Left ventricle myocardium inferior (tissue), 1 donor: ENCODE measurements around the gene PGBD2. TPM values are rescaled to one million over a fixed set of nuclear protein-coding genes. Genes with fewer than 3 reads are reported as not detected.
"Not testable (repeated sequence)": the region's sequence is repeated elsewhere in the genome, so short reads cannot be mapped to it uniquely, and the experiment has no call there.

Source experiments
- DNase-seq: peaks from one replicate; pipeline ENCODE4 v3.0.0-alpha.2; 2020
- H3K27ac ChIP-seq: fragments of 200-600 bp; replicated peaks from 2 replicates; pipeline ENCODE4 v1.8.0; 2021
- H3K27me3 ChIP-seq: fragments of 200-600 bp; 2 replicates; pipeline ENCODE4 v1.8.0; 2021; ENCODE audit warnings: low read depth
- H3K36me3 ChIP-seq: fragments of 200-600 bp; 2 replicates; pipeline ENCODE4 v1.8.0; 2021
- H3K4me1 ChIP-seq: fragments of 200-600 bp; 2 replicates; pipeline ENCODE4 v1.8.0; 2021
- H3K4me3 ChIP-seq: fragments of 200-600 bp; 2 replicates; pipeline ENCODE4 v1.8.0; 2021; ENCODE audit warnings: mild to moderate bottlenecking, moderate library complexity
- H3K9me3 ChIP-seq: fragments of 200-600 bp; replicated peaks from 2 replicates; pipeline ENCODE4 v1.8.0; 2021
- intact Hi-C: fragments of 100-400 bp; cut with micrococcal nuclease; formaldehyde crosslinking; loops from one replicate; pipeline ENCODE4 v1.11.0; 2022
- total RNA-seq: library from RNA; stranded (reverse); fragmentation: NEBNext Ultra II Directional; extraction: Animal tissue kit (Norgen Biotek cat#: 25700); gene quantifications from one replicate; pipeline ENCODE4 v1.2.1, GENCODE V29; 2021
- TF ChIP-seq, protein P1 (sequence below): fragments of 200-600 bp; IDR thresholded peaks from 2 replicates; pipeline ENCODE4 v1.8.0; 2021; ENCODE audit warnings: antibody characterized with exemption, mild to moderate bottlenecking, borderline replicate concordance
- donor health status: DM: no; HTN: yes; CAD: no; lungs with severe emphysema.

PGBD2 gene
- total RNA-seq, 1 donor from 2014 or later = 3.9 TPM

DNA sequence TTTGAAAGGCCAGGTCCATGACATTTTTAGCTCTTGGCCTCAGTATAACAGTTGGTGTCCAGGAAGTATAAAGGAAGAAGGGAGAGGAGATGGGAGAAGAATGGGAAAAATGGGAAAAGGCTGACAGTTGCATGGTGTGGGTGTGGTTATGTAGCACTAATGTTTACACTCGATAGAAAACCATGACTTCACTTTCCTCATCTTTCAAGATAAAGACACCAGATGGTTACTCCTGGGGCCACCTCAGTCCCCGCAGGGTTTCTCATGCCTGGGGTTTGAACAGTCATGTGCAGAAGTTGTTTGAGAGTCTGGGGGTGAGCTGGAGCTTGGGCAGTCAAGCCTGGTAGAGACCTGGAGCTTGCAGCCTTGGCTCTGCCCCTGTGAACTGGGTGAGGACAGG lies 7.9 kb downstream of the PGBD2 start:
- Histone ChIP-seq H3K36me3 (peaks cover 41% of the 10 kb centered on the region), H3K9me3 (no peaks in the 10 kb centered on the region), H3K27me3 (no peaks in the 10 kb centered on the region), H3K4me1 (peaks cover 40% of the 10 kb centered on the region), H3K4me3 (no peak overlapping the region), H3K27ac (peak overlapping the region; percentile 47)
- intact Hi-C loops = no loop called here
- TF ChIP-seq, protein P1, sequence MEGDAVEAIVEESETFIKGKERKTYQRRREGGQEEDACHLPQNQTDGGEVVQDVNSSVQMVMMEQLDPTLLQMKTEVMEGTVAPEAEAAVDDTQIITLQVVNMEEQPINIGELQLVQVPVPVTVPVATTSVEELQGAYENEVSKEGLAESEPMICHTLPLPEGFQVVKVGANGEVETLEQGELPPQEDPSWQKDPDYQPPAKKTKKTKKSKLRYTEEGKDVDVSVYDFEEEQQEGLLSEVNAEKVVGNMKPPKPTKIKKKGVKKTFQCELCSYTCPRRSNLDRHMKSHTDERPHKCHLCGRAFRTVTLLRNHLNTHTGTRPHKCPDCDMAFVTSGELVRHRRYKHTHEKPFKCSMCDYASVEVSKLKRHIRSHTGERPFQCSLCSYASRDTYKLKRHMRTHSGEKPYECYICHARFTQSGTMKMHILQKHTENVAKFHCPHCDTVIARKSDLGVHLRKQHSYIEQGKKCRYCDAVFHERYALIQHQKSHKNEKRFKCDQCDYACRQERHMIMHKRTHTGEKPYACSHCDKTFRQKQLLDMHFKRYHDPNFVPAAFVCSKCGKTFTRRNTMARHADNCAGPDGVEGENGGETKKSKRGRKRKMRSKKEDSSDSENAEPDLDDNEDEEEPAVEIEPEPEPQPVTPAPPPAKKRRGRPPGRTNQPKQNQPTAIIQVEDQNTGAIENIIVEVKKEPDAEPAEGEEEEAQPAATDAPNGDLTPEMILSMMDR = no peak
- DNase-seq = no peak

DNA sequence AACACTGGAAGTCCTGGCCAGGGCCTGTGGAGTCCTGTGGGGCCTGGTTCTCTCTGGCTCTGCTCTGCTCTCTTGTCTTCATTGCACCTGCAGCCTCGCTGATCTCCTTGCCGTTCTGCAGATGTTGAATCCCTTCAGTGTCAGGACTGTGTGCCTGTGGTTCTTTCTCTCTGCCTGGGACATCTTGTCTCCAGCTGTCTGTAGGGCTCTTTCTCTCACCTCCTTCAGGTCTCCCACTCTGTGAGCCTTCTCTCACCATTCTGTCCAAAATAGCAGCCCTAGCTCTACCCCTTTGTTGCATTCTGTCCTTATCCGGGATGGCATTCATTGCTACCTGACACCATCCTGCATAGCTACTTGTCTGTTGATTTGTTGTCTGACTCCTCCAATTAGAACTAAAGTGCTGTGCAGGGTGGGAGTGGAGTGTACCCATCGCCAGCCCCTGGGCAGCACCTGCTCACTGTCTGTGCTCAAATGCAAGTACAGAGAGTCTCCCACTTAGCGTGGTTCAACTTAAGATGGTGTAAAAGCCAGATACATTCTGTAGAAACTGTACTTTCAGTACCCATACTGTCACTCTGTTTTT lies 8.9 kb downstream of the PGBD2 start:
- Histone ChIP-seq H3K27ac (peak overlapping the region; percentile 47), H3K4me1 (peaks cover 31% of the 10 kb centered on the region), H3K27me3 (no peaks in the 10 kb centered on the region), H3K4me3 (no peak overlapping the region), H3K9me3 (no peaks in the 10 kb centered on the region), H3K36me3 (peaks cover 46% of the 10 kb centered on the region)
- TF ChIP-seq, protein P1 = no peak
- DNase-seq = no peak
- intact Hi-C loops = no loop called here

DNA sequence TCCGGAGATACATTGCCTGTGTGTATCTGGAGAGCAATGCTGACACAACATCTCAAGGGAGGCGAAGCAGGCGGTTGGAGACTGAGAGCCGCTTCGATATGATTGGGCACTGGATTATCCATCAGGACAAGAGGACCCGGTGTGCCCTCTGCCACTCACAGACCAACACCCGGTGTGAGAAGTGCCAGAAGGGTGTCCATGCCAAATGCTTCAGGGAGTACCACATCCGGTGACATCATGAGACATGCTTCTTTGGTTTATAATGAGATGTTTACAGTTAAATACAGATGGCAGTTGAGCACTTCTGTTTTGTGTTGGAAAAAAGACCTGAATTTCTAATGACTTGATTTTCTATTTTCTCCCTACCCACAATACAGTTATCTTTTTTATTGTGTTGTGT lies 12.1 kb downstream of the PGBD2 start:
- Histone ChIP-seq H3K4me1 (peaks cover 25% of the 10 kb centered on the region), H3K27ac (no peak overlapping the region), H3K4me3 (no peak overlapping the region), H3K36me3 (peaks cover 46% of the 10 kb centered on the region), H3K27me3 (no peaks in the 10 kb centered on the region), H3K9me3 (no peaks in the 10 kb centered on the region)
- DNase-seq = no peak
- intact Hi-C loops = no loop called here
- TF ChIP-seq, protein P1 = no peak

DNA sequence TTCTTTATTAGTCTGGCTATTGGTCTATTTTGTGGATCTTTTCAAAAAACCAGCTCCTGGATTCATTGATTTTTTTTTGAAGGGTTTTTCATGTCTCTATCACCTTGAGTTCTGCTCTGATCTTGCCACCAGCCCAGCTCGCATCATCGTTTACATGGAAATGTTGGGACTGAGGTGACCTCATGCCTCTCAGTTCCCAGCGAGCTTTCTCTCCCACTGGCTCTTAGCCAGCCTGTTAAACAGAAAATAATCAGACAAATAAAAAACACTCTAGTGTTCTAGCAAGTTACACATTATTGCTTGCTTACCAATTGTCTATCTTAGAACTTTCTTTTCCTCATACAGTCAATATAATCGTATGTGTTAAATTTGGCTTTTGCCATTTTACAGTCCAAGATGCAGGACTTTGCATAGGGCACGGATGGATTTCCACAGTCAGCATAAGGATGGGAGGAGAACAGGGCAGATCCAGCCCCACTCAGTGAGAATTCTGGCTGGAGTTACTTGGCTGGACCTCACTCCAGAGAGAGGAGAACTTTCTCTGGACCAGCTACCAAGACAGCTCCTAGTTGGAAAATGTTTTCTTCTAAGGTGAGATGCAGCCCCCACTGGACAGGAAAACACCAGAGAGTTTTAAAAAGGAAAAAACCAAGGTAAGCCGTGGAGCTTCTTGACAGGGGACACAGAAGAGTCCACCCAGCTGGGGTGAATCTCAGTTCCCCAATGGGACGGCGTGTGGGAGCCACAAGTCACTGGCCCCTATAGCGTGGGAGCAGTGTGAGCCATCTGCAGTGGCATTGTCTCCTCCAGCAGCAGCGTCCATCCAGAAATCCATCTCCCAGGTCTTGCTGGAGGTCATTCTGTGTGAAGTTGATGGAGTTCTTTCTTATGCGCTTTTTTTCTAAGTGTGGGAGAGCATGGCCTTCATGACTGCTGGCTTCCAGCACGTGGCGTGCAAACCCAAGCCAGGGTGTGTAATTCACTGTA lies 17.6 kb downstream of the PGBD2 start:
- Histone ChIP-seq H3K9me3 (no peaks in the 10 kb centered on the region), H3K27me3 (no peaks in the 10 kb centered on the region), H3K36me3 (peaks cover 12% of the 10 kb centered on the region), H3K4me3 (no peak overlapping the region), H3K27ac (no peak overlapping the region), H3K4me1 (peaks cover 15% of the 10 kb centered on the region)
- TF ChIP-seq, protein P1 = no peak
- no peak for DNase-seq
- intact Hi-C loops = no loop called here

DNA sequence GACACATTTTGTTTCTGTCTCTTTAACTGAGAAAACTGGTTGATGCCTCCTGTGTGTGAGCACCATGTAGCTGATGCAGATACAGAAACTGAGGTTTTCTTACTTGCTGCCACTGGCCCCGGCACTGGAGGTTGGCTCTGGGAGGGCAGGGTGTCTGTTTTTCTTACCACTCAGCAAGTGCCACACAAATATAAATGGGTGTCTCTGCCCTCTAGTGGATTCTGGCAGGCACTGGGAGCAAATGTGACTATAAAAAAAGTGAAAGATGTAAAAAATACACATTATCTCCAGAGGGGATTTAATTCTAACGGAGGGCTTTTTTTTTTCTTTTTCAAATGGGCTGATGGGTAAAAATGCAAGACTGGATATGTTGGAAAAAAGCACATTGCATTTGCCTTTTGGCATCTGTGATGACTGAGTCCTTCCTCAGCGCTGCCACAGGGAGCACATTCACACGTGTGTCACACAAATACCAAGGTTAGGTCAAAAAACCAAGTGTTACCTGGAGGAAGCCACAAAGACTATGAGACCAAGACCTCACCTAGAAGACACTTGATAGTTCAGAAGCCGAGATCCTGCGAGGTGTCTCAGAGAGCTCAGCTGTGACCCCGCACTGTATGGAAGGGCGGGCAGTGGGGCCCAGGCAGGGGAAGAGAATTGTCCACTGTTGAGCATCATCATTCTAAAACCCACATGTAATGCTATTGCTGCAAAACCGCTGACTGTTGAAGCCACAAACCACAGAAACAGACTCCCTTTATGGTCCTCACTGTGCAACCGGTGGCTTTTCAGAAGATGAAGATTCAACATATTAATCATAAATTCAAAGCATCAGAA lies 18.9 kb downstream of the PGBD2 start:
- Histone ChIP-seq H3K4me3 (no peak overlapping the region), H3K4me1 (peaks cover 15% of the 10 kb centered on the region), H3K9me3 (no peaks in the 10 kb centered on the region), H3K36me3 (peaks cover 4% of the 10 kb centered on the region), H3K27me3 (no peaks in the 10 kb centered on the region), H3K27ac (no peak overlapping the region)
- intact Hi-C loops = no loop called here
- TF ChIP-seq, protein P1 = peak; percentile 78
- no peak for DNase-seq

DNA sequence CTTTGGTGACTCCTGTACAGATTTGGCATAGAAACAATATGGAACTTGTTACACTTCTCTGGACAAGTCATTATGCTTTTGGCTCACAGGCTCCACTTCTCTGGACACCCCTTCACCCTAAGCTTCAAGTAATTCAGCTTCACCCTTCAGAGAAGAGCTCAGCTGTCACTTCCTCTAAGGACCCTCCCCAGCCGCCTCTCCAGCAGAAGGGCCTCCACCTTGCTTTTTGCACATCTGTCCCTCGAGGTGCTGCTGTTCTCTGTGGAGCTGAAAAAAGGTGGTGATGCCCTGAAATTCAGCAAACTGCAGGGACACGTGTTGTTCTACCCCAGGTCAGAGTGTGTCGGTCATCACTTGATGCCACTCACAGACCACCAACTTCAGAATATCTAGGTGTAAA lies 19.8 kb downstream of the PGBD2 start:
- H3K27ac ChIP-seq, DNase-seq, H3K9me3 ChIP-seq, H3K4me3 ChIP-seq, H3K27me3 ChIP-seq, H3K36me3 ChIP-seq, intact Hi-C loops: not testable (repeated sequence)
- peaks cover 15% of the 10 kb centered on the region for H3K4me1 ChIP-seq
